Neutrophil (primary cell): ENCODE results near the gene WDR27.

Experiments used
- H3K27ac ChIP-seq: fragments of 200-600 bp; sonication (generic); 2 replicates; pipeline ENCODE4 v1.5.1; 2016; ENCODE audit warnings: mild to moderate bottlenecking, moderate library complexity
- H3K27me3 ChIP-seq: fragments of 200-600 bp; sonication (generic); 2 replicates; pipeline ENCODE4 v1.6.0; 2016; ENCODE audit warnings: mild to moderate bottlenecking
- H3K36me3 ChIP-seq: fragments of 200-600 bp; sonication (generic); 2 replicates; pipeline ENCODE4 v1.5.1; 2017
- H3K4me1 ChIP-seq, 2 experiments: fragments of 200-600 bp in 1 of 2; sonication (generic) in 1 of 2; 1 replicate in 1 of 2; 2 replicates in 1 of 2; pipeline versions ENCODE4 v1.5.1 to v1.6.1; 2013 to 2016; ENCODE audit warnings: low read depth in 1 of 2, low read length in 1 of 2, mild to moderate bottlenecking in 1 of 2, moderate library complexity in 1 of 2; ENCODE audit not compliant: control insufficient read depth in 1 of 2, insufficient read depth in 1 of 2
- H3K4me3 ChIP-seq, 2 experiments: fragments of 200-600 bp in 1 of 2; sonication (generic) in 1 of 2; 1 replicate in 1 of 2; 2 replicates in 1 of 2; pipeline ENCODE4 v1.5.1; 2013 to 2016; ENCODE audit warnings: low read depth in 1 of 2, low read length in 1 of 2, mild to moderate bottlenecking in 1 of 2, moderate library complexity in 1 of 2
- H3K9me3 ChIP-seq: fragments of 200-600 bp; sonication (generic); 2 replicates; pipeline ENCODE4 v1.5.1; 2016
- CTCF ChIP-seq: fragments of 200-600 bp; sonication (generic); IDR thresholded peaks from 2 replicates; pipeline ENCODE4 v1.5.1; 2016; ENCODE audit warnings: antibody characterized with exemption

WDR27 gene

GRCh38 chr6:169587975-169588374 is 113.9 kb downstream of the WDR27 start:
- Histone ChIP-seq H3K36me3 (no peaks in the 10 kb centered on the region), H3K27me3 (no peaks in the 10 kb centered on the region), H3K4me1 (no peaks in the 10 kb centered on the region), H3K27ac (no peak overlapping the region), H3K9me3 (no peaks in the 10 kb centered on the region), H3K4me3 (no peak overlapping the region)
- no peak for TF ChIP-seq CTCF

- Histone ChIP-seq H3K27ac (no peak overlapping the region), H3K9me3 (no peaks in the 10 kb centered on the region), H3K27me3 (no peaks in the 10 kb centered on the region), H3K36me3 (no peaks in the 10 kb centered on the region), H3K4me3 (no peak overlapping the region), H3K4me1 (no peaks in the 10 kb centered on the region)
- no peak for TF ChIP-seq CTCF
These were observed 117.8 kb downstream of the WDR27 start for GRCh38 chr6:169583886-169584541.

GRCh38 chr6:169579407-169580111 is 122.3 kb downstream of the WDR27 start:
- Histone ChIP-seq H3K27me3 (no peaks in the 10 kb centered on the region), H3K4me3 (no peak overlapping the region), H3K9me3 (no peaks in the 10 kb centered on the region), H3K36me3 (no peaks in the 10 kb centered on the region), H3K4me1 (no peaks in the 10 kb centered on the region), H3K27ac (no peak overlapping the region)
- no peak for TF ChIP-seq CTCF

- H3K27ac ChIP-seq: no peak overlapping the region
- no peaks in the 10 kb centered on the region for H3K27me3 ChIP-seq
- H3K4me3 ChIP-seq: no peak overlapping the region
- no peaks in the 10 kb centered on the region for H3K36me3 ChIP-seq
- no peaks in the 10 kb centered on the region for H3K4me1 ChIP-seq
- no peak for TF ChIP-seq CTCF
- no peaks in the 10 kb centered on the region for H3K9me3 ChIP-seq
These were observed 123.9 kb downstream of the WDR27 start for GRCh38 chr6:169577974-169578373.

GRCh38 chr6:169577236-169577635 is 124.6 kb downstream of the WDR27 start:
- no peak for TF ChIP-seq CTCF
- no peaks in the 10 kb centered on the region for H3K36me3 ChIP-seq
- no peaks in the 10 kb centered on the region for H3K4me1 ChIP-seq
- no peak overlapping the region for H3K4me3 ChIP-seq
- H3K27me3 ChIP-seq: no peaks in the 10 kb centered on the region
- no peaks in the 10 kb centered on the region for H3K9me3 ChIP-seq
- H3K27ac ChIP-seq: no peak overlapping the region
